Stimulated activated CD4-positive, alpha-beta T cell treated with anti-CD3 and anti-CD28 coated beads, Interleukin-15, amount 100 ng/mL, for 24 hours (primary cell): ENCODE measurements around the gene ZC2HC1C.
"Not testable (repeated sequence)": the region's sequence is repeated elsewhere in the genome, so short reads cannot be mapped to it uniquely, and the experiment has no call there.

Experiments
- DNase-seq: peaks from one replicate; pipeline ENCODE4 v3.0.0-alpha.2; 2020

ZC2HC1C gene

GRCh38 chr14:75054421-75054820, 15.0 kb upstream of the ZC2HC1C start:
- DNase-seq: no peak

GRCh38 chr14:75059642-75060041, 9.8 kb upstream of the ZC2HC1C start:
- no peak for DNase-seq

GRCh38 chr14:75060420-75060819, 9.0 kb upstream of the ZC2HC1C start:
- no peak for DNase-seq

GRCh38 chr14:75063013-75063412, 6.4 kb upstream of the ZC2HC1C start:
- DNase-seq: no peak

GRCh38 chr14:75063491-75064204, 5.8 kb upstream of the ZC2HC1C start, which contains the start of gene ACYP1:
TSS of gene ACYP1 (minus strand) at chr14:75064024. CDS start at chr14:75063553, 471 bp downstream.
- peak; percentile 94 for DNase-seq

- no peak for DNase-seq
Measured at GRCh38 chr14:75064205-75064567, 5.3 kb upstream of the ZC2HC1C start.

- DNase-seq: no peak
Measured at GRCh38 chr14:75066691-75067090, 2.8 kb upstream of the ZC2HC1C start.

GRCh38 chr14:75067212-75067611, 2.2 kb upstream of the ZC2HC1C start:
- no peak for DNase-seq

- DNase-seq: not testable (repeated sequence)
Measured at GRCh38 chr14:75067765-75068164, 1.7 kb upstream of the ZC2HC1C start.

GRCh38 chr14:75068294-75069120, 934 bp upstream of the ZC2HC1C start:
- DNase-seq: no peak

- no peak for DNase-seq
Measured at GRCh38 chr14:75069811-75070145, 337 bp downstream of the ZC2HC1C start.

GRCh38 chr14:75070383-75070782, 942 bp downstream of the ZC2HC1C start:
- DNase-seq: no peak

- no peak for DNase-seq
Measured at GRCh38 chr14:75077794-75078193, 8.4 kb downstream of the ZC2HC1C start.

GRCh38 chr14:75079521-75079920, 10.1 kb downstream of the ZC2HC1C start:
- DNase-seq: no peak

GRCh38 chr14:75081660-75082229, 12.3 kb downstream of the ZC2HC1C start:
- no peak for DNase-seq

GRCh38 chr14:75083271-75083670, 13.8 kb downstream of the ZC2HC1C start:
- no peak for DNase-seq

- DNase-seq: no peak
Measured at GRCh38 chr14:75084513-75084912, 15.1 kb downstream of the ZC2HC1C start.

GRCh38 chr14:75088153-75088552, 18.7 kb downstream of the ZC2HC1C start:
- no peak for DNase-seq

- DNase-seq: peak; percentile 42
Measured at GRCh38 chr14:75088566-75089373, 19.3 kb downstream of the ZC2HC1C start.

- DNase-seq: no peak
Measured at GRCh38 chr14:75090353-75090752, 20.9 kb downstream of the ZC2HC1C start.

GRCh38 chr14:75091251-75091650, 21.8 kb downstream of the ZC2HC1C start:
- DNase-seq: no peak

- no peak for DNase-seq
Measured at GRCh38 chr14:75092698-75093097, 23.3 kb downstream of the ZC2HC1C start.

GRCh38 chr14:75094896-75095295, 25.5 kb downstream of the ZC2HC1C start:
- no peak for DNase-seq
